NCI-H524 (cell line): ENCODE measurements around the gene OLFM4.

ENCODE experiments used
- DNase-seq, 2 experiments: peaks; one replicate each; lab custom pipeline; 2025; lab: John Stamatoyannopoulos, UW

The OLFM4 gene

DNA sequence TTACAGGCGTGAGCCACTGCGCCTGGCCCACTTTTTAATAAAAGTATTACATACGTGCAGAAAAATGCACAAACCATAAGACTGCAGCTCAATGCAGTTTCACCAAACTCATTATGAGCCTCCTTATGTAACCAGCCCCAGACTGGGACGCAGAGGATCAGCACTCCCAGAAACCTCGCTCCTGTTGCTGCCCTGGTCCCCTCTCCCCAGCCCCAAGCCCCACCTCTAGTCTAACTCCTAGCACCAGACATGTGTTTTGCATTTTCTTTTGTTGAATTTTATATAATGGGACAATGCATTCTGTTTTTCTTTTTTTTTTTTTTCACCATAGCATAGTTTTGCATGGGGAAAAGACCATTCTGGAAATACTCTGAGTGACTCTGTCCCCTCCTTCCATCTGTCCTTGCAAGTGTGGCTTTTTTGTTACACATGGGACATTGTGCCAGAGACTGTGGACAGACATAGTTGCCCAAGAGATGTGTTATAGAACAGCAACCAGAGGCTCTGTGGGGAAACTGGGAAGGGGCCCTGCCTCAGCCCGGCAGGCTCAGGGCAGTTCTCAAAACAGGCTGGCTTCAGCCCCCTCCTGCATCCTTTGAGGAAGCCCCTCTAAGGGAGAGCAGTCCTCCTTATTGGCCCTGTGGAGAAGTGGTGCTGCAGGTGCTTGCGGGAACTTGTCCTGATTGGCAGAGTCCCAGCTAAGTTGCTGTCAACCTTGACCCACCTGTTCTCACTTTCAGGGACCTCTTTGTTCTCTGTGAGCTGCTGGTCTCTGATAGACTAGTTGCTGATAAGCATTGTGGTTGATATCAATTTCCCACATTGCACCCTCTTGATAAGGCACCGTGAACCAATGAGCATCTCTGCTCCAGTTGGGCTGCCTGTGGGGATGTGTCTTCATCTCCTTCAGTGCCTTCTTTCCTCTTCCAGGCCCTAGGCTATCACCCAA lies 13.8 kb upstream of the OLFM4 start:
- DNase-seq, result no peak

DNA sequence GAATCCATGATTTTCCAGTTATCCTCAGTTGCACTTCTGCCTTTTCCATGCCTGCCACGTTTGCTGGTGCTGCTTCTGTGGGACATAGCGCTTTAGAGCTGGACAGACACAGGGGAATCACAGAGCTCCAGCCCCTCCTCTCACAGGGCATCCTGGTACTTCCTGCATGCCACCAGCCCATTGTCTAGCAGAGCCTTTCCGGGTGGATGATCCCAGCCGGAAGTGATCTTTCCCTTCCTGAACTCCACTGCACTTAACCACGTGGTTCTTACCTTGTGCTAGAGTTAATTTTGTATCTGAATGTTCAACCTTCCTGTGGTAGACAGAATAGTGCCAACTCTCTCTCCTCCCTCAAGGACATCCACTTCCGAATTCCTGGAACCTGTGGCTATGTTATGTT lies 12.6 kb upstream of the OLFM4 start:
- no peak for DNase-seq

DNA sequence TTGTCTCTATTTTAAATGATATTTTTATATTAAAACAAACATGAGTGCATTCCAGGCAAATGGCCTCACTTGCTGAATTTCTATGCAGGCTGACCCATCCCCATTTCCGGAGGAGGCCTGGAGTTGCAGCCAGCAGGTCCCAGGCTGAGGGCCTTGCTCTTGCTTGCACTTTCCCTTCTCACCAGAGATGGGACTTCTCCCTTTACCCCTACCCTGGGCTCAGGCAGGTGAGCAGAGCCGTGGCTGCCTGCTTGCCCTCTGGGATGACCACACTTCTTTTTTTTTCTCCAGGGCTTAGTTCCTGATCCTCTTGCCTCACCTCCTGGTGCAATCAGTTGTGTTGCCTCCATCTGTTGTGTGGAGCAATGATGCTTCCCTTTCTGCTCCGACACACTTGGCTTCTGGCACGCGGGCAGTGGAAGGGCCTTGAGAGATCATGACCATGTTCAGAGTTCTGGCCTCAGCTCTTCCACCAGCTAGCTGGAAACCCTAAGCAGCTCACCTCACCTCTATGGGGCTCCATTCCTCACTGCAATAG lies 11.1 kb upstream of the OLFM4 start:
- DNase-seq, result no peak

DNA sequence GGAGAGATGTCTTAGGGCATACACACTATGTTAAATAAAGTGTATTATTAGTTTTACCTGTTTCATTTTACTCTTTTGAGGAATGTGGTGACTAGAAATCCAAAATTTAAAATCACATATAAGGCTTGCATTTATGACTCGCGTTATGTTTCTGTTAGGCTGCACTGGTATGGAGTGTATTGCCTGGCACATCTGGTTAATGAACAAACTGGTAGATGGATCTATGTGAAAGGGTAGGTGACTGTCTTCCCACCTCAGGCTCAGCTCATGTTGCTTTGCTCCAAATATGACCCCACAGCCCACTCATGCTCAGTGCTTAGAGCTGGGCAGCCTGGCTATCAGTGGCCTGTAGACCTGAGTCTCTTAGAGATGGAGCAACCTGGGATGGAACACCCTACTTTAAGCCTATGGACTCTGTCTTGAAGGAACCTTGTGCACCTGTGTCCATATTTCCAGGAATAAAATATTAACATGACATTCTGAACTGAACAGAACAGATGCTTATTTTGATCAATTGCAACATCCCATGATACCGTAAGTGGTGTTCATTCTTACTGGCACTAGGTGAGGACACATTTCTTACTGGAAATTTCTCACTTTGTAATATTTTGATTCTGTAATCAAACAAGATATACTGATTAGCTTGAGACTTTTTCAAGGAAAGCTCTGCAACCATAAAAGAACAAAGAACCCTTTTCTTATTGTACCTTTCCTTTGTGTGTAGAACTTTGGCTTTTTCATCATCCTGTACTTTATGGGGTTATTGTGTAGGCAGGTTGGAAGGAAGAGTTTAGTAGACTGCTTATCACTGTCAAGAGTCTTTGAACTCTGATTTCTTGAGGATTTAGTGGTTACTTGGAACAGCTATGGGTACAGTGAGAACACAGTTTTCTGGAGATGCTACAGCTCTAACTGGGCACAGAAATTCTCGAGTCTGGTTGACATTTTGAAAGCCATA lies 9.6 kb upstream of the OLFM4 start:
- DNase-seq, result no peak

DNA sequence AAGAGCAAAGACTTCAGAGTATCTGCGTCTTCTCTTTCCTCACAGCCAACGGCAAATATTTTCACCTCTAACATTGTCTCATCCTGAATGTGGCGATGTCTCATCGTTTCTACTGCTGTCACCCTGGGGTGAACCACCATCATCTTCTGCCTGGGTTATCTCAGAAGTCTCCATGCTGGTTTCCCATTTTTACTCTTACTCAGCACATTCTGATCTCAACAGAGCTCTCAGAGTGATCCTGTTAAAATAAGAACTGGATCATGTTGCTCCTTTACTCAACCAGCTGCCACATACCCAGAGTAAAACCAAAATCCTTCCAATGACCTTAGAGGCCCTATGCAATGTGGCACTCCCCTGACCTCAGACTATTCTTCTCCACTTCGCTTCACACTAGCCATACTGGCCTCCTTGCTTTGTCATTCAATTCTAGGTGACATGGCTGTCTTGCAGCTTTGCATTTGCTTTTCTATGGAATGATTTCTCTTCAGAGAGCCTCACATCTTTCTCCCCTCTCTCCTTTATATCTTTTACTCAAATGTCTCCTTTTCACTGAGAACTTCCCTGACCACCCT lies 7.8 kb upstream of the OLFM4 start:
- peak in 1 of 2 experiments; percentile 59 for DNase-seq

DNA sequence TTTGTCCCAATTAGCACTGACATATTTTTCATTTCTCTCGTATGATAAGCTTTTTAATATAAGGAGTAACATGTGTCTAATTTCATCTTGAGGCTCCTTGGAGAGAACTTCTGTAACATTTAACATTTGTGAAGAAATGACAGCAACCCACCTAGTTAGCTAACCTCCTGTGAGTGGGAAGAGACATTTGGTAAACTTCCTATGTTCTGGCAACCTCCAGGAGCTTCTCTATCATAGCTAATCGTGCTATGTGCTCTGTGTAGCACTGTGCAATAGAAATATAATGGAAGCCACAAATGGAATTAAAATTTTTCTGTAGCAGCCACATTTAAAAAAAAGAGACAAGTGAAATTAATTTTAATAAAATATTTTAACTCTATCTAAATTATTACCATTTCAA lies 5.4 kb upstream of the OLFM4 start:
- DNase-seq, result no peak

DNA sequence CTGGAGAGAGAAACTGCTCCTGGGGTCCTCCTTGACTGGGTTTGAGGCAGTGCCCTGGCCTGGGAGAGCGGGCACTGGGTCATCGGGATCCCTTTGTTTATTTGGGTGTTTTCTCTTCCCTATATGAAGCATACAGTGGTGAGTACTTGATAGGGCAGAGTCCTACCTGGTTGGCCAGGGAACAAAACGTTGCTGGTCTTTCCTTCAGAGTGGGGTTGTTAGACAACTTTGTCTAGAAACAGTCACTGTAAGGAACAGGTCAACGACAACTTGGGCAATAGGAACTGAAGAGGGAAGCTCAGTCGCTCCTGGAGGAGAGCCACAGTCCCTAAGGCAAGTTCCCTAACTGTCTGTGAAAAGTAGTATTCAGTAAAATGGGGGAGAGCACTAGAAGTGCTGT lies 550 bp upstream of the OLFM4 start:
- no peak for DNase-seq

DNA sequence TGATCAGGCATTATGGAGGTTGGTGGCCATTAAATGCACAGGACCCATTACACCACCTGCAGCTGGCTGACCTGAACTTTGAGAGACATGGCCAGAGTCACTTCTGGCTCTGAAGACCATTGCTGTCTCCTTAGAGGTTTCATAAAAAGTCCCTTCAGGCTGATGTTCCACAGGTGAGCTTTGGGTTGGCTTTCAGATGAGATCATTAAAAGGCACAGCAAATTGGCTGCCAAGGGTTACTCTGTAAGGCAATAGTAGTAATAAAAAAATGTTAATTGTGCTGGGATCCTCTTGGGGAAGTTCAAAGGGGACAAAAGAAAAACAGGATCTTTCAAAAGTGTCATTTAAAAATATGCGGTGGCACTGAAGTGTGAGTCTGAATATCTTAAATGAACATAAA lies 4.2 kb downstream of the OLFM4 start:
- no peak for DNase-seq

DNA sequence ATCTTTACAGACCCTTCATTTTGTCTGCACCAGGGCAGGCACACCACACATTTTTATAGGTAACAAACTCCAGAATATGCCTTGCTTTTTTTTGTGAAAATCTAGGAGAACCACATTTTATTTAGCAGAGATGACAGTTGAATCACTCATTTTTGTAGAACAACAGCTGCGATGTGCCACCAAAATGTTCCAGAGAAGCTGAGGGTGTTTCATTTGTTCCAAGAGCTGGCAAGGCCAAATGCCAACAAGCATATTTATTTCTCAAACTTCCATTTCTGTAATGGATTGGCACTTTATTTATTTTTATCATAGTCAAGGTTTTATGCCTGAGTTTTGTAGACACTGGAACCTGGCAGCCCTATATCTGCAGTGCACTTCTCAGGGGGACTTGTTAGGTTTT lies 10.4 kb downstream of the OLFM4 start:
- DNase-seq, result no peak

DNA sequence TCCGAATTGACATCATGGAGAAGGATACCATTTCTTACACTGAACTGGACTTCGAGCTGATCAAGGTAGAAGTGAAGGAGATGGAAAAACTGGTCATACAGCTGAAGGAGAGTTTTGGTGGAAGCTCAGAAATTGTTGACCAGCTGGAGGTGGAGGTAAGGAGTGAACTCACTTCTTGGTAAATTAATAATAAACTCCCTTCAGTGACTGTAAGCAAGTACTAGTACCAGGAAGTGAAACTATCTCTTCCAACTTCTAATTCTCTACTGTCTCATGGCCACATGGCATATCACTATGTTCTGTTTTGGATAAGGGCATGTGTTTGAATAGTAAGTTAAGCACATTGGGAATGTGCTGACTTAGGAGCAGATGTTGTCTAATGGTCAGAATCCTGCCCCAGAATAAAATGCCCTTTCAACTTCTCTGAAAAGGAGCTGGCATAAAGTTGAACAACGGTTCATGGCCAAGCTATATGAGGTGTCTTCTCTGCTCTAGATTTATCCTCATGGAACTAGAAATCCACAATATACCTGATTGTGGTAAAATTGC lies 13.4 kb downstream of the OLFM4 start:
- no peak for DNase-seq

DNA sequence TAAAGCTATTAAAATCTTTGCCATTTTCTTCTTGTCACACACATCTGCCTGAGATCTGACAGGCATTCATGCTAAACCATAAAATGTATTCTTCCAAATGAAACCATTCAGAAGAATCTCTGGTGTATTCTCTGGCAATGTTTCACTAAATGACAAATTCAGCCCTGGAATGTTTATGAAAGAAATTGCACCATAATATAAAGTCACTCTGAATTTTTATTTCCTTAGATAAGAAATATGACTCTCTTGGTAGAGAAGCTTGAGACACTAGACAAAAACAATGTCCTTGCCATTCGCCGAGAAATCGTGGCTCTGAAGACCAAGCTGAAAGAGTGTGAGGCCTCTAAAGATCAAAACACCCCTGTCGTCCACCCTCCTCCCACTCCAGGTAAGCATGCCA lies 14.3 kb downstream of the OLFM4 start:
- DNase-seq, result no peak

DNA sequence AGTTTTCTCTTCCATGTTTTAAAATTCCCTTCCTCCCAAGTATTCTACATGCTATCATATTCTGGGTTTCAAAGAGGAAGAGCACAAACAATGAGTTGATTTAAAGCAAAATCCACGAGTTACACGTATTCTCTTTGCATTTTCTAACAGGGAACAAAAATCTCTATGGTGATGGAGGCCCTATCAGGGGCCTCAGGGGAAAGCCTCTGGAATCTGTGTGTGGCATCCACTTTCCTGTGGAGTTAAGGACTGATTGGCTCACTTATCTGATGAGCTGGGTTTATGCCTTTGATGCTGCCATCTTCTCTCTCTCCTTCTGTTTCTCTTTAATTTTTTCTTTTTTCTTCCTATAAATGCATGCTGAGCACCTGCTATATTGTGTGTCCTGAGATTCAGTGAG lies 14.8 kb downstream of the OLFM4 start:
- DNase-seq, result no peak

DNA sequence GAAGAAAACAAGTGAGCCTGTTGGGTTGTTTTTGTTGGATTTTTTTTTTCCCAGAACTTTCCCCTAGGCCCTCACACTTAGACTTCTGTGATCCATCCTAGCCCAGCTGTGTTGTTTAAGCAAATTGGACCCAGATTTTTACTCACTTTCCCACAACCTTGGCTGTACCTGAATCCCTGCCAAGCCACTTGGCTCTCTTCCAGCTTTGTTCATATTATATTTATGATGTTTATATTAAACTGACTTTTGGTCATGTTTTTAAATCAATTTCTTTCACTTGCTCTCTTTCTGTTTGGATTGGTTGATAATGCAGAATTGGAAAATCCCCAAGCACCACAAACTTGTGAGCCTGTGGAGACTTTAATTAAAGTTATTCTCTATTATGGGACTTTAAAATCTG lies 16.6 kb downstream of the OLFM4 start:
- DNase-seq, result no peak

DNA sequence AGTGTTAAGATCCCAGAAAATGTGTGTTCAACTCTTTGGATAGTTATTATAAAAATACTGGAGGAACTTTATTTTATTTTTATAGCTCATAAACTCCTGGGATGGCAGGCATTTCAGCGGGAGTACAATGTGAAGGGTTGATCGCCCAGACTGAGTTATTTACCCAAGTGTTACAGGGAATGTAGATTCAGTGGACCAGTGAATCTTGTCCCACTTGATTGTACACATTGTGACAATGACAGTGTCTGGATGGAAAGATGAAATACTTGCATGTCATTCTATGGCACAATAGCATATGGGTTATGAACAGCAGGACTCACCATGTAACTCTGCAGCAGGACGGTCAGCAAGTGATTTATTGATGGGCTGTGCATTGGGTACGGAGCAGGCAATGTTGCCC lies 20.3 kb downstream of the OLFM4 start:
- DNase-seq, result no peak

DNA sequence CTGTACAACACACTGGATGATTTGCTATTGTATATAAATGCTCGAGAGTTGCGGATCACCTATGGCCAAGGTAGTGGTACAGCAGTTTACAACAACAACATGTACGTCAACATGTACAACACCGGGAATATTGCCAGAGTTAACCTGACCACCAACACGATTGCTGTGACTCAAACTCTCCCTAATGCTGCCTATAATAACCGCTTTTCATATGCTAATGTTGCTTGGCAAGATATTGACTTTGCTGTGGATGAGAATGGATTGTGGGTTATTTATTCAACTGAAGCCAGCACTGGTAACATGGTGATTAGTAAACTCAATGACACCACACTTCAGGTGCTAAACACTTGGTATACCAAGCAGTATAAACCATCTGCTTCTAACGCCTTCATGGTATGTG lies 21.5 kb downstream of the OLFM4 start:
- DNase-seq, result no peak

DNA sequence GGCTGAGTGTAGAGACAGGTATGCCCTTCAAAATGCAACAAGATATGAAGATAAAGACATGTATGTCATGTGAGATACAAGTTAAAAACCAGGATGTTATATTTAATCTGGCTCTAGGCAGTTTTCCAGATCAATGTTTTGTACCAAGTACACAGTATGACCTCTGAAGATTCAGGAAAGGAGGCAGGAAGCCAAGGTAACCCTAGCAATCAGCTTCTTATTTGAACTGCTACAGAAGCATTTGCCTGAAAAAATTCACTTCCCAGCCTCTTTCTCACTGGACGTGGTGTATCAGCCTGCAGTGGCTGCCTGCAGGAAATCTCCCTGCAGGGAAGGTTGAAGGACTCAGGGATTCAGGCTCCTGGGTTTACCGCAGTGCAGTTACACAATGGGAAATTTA lies 24.1 kb downstream of the OLFM4 start:
- no peak for DNase-seq

DNA sequence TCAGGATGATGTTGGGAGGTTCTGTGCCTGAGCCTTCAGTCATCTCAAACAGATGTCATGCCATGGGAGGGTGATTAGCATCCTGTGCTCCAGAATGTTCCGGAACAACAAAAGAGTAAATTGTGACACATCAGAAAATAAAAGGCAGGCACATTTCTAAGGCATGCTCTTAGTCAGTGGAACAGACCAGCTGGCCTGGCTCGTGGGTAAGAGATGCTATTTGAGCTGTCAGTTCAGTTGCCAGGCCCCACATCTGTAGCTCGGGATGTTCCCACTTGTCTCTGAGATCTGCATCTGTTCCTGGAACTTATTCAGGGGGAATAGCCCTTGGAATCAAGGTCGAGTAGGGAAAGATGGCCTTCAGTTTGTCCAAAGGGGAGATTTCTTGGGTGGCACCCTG lies 26.0 kb downstream of the OLFM4 start:
- peak in 1 of 2 experiments; percentile 49 for DNase-seq

DNA sequence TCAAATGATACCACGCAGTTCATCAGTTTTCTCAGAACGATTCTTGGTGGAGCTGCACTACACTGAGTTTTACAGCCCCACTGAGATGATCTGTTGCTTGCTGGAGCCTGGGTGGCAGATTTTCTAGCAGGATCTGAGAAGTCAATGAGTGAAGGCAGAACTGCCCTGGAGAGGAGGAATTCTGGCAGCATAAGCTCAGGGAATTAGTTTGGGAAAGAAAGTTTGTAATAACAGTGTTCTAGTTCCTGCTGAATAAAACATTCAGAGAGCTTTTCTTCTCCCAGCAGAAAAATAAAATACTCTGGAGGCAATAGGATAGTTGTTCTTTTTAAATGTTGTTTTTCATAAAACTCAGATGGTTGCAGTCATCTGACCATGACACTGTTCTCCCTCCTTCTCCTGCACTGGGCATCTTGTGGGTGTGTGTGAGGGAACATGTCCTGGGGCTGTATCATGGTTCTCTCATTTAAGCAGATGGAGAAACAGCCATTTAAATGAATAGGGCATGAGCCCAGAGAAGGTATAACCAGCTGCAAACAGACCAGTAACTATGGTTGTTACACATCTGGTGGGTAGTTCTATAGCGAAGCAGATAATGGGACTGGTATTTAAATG lies 29.6 kb downstream of the OLFM4 start:
- no peak for DNase-seq

DNA sequence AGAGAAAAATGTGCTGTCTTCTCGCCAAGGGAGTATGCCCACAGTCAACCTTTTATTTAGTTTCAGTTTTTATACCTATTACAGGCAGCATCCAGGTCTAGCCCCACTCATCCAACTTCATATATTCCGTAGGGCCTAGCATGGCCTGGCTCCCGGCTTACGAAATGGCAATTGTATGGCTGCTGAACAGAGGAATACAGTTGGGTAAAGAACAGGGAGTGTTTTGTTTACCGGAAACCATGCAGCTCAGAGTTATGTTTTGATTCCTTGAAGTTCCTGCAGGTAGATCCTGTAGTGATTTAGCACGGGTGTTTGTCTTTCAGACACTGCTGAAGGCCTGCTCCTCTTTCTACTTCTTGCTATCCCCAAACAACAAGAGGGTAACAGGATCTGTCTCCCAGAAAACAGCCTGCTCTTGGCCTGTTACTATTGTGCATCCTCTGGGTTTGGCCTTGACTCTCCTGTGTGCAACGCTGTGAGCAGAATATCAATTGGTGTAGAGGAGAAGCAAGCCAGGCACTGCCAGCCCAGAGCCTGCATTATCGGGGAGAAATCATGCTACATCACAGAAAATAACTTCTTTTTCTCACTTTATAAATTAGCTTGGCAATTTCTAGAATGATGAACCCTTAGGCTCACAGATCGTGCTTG lies 32.4 kb downstream of the OLFM4 start:
- no peak for DNase-seq

DNA sequence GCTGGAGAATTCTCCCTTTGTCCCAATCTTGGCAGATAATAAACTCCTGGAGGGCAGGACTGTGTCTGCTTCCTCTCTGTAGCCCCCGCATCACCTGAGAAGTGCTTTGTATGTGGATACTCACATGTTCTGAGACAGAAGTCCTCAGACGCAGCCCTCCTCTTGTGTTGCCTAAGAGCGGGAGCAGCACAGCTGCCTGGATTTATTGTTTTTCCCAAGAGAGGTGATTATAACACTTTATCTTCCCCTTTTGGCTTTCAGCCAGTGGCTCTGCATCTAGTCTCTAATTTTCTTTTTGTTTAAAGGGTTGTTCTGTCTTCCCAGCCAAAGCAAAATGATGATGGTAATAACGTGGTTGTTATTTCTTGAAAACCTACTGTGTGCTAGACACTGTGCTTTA lies 36.1 kb downstream of the OLFM4 start:
- peak; percentile 90 to 95 for DNase-seq

DNA sequence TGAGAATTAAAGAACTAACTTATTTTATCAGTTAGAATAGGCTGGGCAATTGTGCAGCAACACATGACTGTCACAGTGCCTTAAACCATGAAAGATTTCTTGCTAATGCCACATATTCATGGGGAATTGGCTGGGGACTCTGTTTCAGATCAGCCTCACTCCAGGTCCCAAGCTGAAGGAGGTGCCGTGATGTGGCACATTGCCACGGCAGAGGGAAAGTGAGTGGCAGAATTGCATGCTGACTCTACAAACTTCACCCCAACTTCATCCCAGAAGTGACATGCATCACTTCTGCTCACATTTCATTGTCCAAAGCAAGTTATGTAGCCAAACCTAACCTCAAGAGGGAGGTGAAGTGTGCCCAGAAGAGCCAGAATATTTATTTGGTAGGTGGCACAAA lies 37.8 kb downstream of the OLFM4 start:
- DNase-seq, result no peak
